HEK293 (cell line): ENCODE results near the gene UBA52.

Experiments used
- CTCF ChIA-PET: fragments of 350-600 bp; formaldehyde crosslinking; extraction: SDS; loops from one replicate; lab custom pipeline; 2021; ENCODE audit warnings: antibody characterized with exemption; lab: Yijun Ruan, JAX
- POLR2A ChIA-PET: fragments of 300-600 bp; formaldehyde crosslinking; extraction: SDS; loops from one replicate; lab custom pipeline; 2020; ENCODE audit warnings: antibody characterized with exemption, inconsistent platforms; lab: Yijun Ruan, JAX
- H3K27ac ChIP-seq: fragments of 200-500 bp; sonication (Bioruptor generic); 2 replicates; pipeline ENCODE4 v1.5.1; 2014; ENCODE audit warnings: low read depth, low read length, control low read depth, inconsistent platforms; ENCODE audit errors: extremely low read depth
- H3K36me3 ChIP-seq, 2 experiments: fragments of 200-500 bp in 1 of 2; sonication (Bioruptor generic) in 1 of 2; 1 replicate in 1 of 2; 2 replicates in 1 of 2; pipeline ENCODE4 v1.5.1; 2014 to 2017; ENCODE audit warnings: inconsistent platforms in 2 of 2, low read length in 2 of 2; ENCODE audit not compliant: control insufficient read depth in 2 of 2, insufficient read depth in 1 of 2
- H3K4me1 ChIP-seq: fragments of 200-500 bp; sonication (Bioruptor generic); 2 replicates; pipeline ENCODE4 v1.5.1; 2014; ENCODE audit warnings: mild to moderate bottlenecking, low read length, inconsistent platforms; ENCODE audit not compliant: control insufficient read depth, insufficient read depth
- H3K4me3 ChIP-seq: 2 replicates; pipeline ENCODE4 v1.5.1; 2011; ENCODE audit warnings: low read depth, mild to moderate bottlenecking, control low read depth, low read length, moderate library complexity
- H3K9me3 ChIP-seq: fragments of 200-500 bp; sonication (Bioruptor generic); 2 replicates; pipeline ENCODE4 v1.5.1; 2014; ENCODE audit warnings: low read depth, low read length, inconsistent platforms; ENCODE audit not compliant: control insufficient read depth, insufficient read depth
- GLIS2 ChIP-seq: fragments of 450-650 bp; formaldehyde crosslinking; IDR thresholded peaks from 2 replicates; pipeline ENCODE4 v1.5.1; 2016; ENCODE audit warnings: missing biosample characterization, missing genetic modification characterization
- KLF1 ChIP-seq: fragments of 450-650 bp; formaldehyde crosslinking; IDR thresholded peaks from 2 replicates; pipeline ENCODE4 v1.5.1; 2016; ENCODE audit warnings: missing biosample characterization, missing genetic modification characterization
- KLF17 ChIP-seq: fragments of 450-650 bp; formaldehyde crosslinking; IDR thresholded peaks from 2 replicates; pipeline ENCODE4 v1.5.1; 2016; ENCODE audit warnings: missing biosample characterization, missing genetic modification characterization
- MYNN ChIP-seq: fragments of 450-650 bp; formaldehyde crosslinking; IDR thresholded peaks from 2 replicates; pipeline ENCODE4 v1.5.1; 2016; ENCODE audit warnings: missing biosample characterization, missing genetic modification characterization, borderline replicate concordance
- PRDM1 ChIP-seq: fragments of 450-650 bp; formaldehyde crosslinking; IDR thresholded peaks from 2 replicates; pipeline ENCODE4; 2016; ENCODE audit warnings: missing biosample characterization, missing genetic modification characterization
- PRDM10 ChIP-seq: fragments of 450-650 bp; formaldehyde crosslinking; IDR thresholded peaks from 2 replicates; pipeline ENCODE4 v1.5.1; 2016; ENCODE audit warnings: missing biosample characterization, missing genetic modification characterization
- ZFP69B ChIP-seq: fragments of 450-650 bp; formaldehyde crosslinking; IDR thresholded peaks from 2 replicates; pipeline ENCODE4 v1.5.1; 2016; ENCODE audit warnings: missing biosample characterization, missing genetic modification characterization
- ZNF112 ChIP-seq: fragments of 450-650 bp; formaldehyde crosslinking; IDR thresholded peaks from 2 replicates; pipeline ENCODE4 v1.5.0; 2017; ENCODE audit warnings: missing biosample characterization, missing genetic modification characterization
- ZNF155 ChIP-seq: fragments of 450-650 bp; formaldehyde crosslinking; IDR thresholded peaks from 2 replicates; pipeline ENCODE4 v1.5.1; 2016; ENCODE audit warnings: missing biosample characterization, missing genetic modification characterization
- ZNF280D ChIP-seq: fragments of 450-650 bp; formaldehyde crosslinking; IDR thresholded peaks from 2 replicates; pipeline ENCODE4 v1.5.1; 2016; ENCODE audit warnings: missing biosample characterization, missing genetic modification characterization
- ZNF302 ChIP-seq: fragments of 450-650 bp; formaldehyde crosslinking; IDR thresholded peaks from 2 replicates; pipeline ENCODE4 v1.5.1; 2016; ENCODE audit warnings: missing biosample characterization, missing genetic modification characterization, low read depth
- ZNF398 ChIP-seq: fragments of 450-650 bp; formaldehyde crosslinking; IDR thresholded peaks from 2 replicates; pipeline ENCODE4 v1.5.1; 2017; ENCODE audit warnings: missing biosample characterization, missing genetic modification characterization
- ZNF623 ChIP-seq: fragments of 450-650 bp; formaldehyde crosslinking; IDR thresholded peaks from 2 replicates; pipeline ENCODE4 v1.5.1; 2016; ENCODE audit warnings: missing biosample characterization, missing genetic modification characterization
- ZNF664 ChIP-seq: fragments of 450-650 bp; formaldehyde crosslinking; IDR thresholded peaks from 2 replicates; pipeline ENCODE4 v1.5.1; 2016; ENCODE audit warnings: missing biosample characterization, missing genetic modification characterization
- ZNF843 ChIP-seq: fragments of 450-650 bp; formaldehyde crosslinking; IDR thresholded peaks from 2 replicates; pipeline ENCODE4 v1.5.1; 2016; ENCODE audit warnings: missing biosample characterization, missing genetic modification characterization
- ZSCAN4 ChIP-seq: fragments of 450-650 bp; formaldehyde crosslinking; IDR thresholded peaks from 2 replicates; pipeline ENCODE4 v1.5.1; 2017; ENCODE audit warnings: missing biosample characterization, missing genetic modification characterization
- ZSCAN5A ChIP-seq: fragments of 450-650 bp; formaldehyde crosslinking; IDR thresholded peaks from 2 replicates; pipeline ENCODE4 v1.5.1; 2016; ENCODE audit warnings: missing biosample characterization, missing genetic modification characterization

Gene UBA52

GRCh38 chr19:18533058-18533457 is 38.6 kb upstream of the UBA52 start:
- ChIA-PET POLR2A (interaction anchor here (0.7 to 1.6 kb wide), 3 partner anchors 9 to 60 kb away, joined by 3 to 5 read pairs (median 4); no protein-coding TSS in a partner anchor), CTCF (no interaction called here)
- H3K4me1 ChIP-seq = no peaks in the 10 kb centered on the region
- H3K9me3 ChIP-seq = no peaks in the 10 kb centered on the region
- no peak overlapping the region for H3K27ac ChIP-seq
- no peak for TF ChIP-seq GLIS2 (tag by site-specific recombination)
- TF ChIP-seq KLF1 (tag by site-specific recombination) = no peak
- TF ChIP-seq ZNF155 (tag by site-specific recombination) = no peak
- TF ChIP-seq PRDM10 (tag by site-specific recombination) = peak; percentile 64
- no peak for TF ChIP-seq PRDM1
- TF ChIP-seq ZSCAN4 (tag by site-specific recombination) = no peak
- no peak for TF ChIP-seq KLF17 (tag by site-specific recombination)
- no peak for TF ChIP-seq ZNF302 (tag by site-specific recombination)
- H3K36me3 ChIP-seq = peaks cover 14 to 53% of the 10 kb centered on the region in 2 experiments; a peak in 2 of 3 replicates
- H3K4me3 ChIP-seq = no peak overlapping the region

GRCh38 chr19:18536475-18536874 is 35.2 kb upstream of the UBA52 start:
- Histone ChIP-seq H3K4me3 (no peak overlapping the region), H3K4me1 (no peaks in the 10 kb centered on the region), H3K27ac (no peak overlapping the region), H3K9me3 (no peaks in the 10 kb centered on the region), H3K36me3 (peaks cover 23 to 79% of the 10 kb centered on the region in 2 experiments)
- TF ChIP-seq ZNF664 (tag by site-specific recombination) = peak; percentile 92
- TF ChIP-seq ZNF623 (tag by site-specific recombination) = peak; percentile 57
- no peak for TF ChIP-seq ZSCAN5A (tag by site-specific recombination)
- CTCF ChIA-PET = interaction anchor here (0.7 kb wide), 1 partner anchor 12 kb away, joined by 4 read pairs; no protein-coding TSS in a partner anchor
- POLR2A ChIA-PET = no interaction called here

- H3K4me1 ChIP-seq = no peaks in the 10 kb centered on the region
- no peak overlapping the region for H3K4me3 ChIP-seq
- ChIA-PET POLR2A (interaction anchor here (0.5 kb wide), 1 partner anchor 19 kb away, joined by 3 read pairs; no protein-coding TSS in a partner anchor), CTCF (interaction anchor here (0.7 kb wide), 1 partner anchor 11 kb away, joined by 4 read pairs; no protein-coding TSS in a partner anchor)
- H3K36me3 ChIP-seq = peaks cover 23 to 75% of the 10 kb centered on the region in 2 experiments
- H3K9me3 ChIP-seq = no peaks in the 10 kb centered on the region
- no peak overlapping the region for H3K27ac ChIP-seq
- TF ChIP-seq ZSCAN4 (tag by site-specific recombination) = no peak
- no peak for TF ChIP-seq ZNF112 (tag by site-specific recombination)
- no peak for TF ChIP-seq ZFP69B (tag by site-specific recombination)
- TF ChIP-seq ZNF843 = no peak
- no peak for TF ChIP-seq ZNF280D (tag by site-specific recombination)
- no peak for TF ChIP-seq ZNF398 (tag by site-specific recombination)
- no peak for TF ChIP-seq MYNN (tag by site-specific recombination)
These were observed 34.2 kb upstream of the UBA52 start for GRCh38 chr19:18537431-18537830.
